NCI-H1105 (cell line): Measurements from ENCODE around the gene CD38.
"Not testable (repeated sequence)": the region's sequence is repeated elsewhere in the genome, so short reads cannot be mapped to it uniquely, and the experiment has no call there.

Source experiments
- DNase-seq: peaks from one replicate; lab custom pipeline; 2025; lab: John Stamatoyannopoulos, UW

CD38 gene

DNA sequence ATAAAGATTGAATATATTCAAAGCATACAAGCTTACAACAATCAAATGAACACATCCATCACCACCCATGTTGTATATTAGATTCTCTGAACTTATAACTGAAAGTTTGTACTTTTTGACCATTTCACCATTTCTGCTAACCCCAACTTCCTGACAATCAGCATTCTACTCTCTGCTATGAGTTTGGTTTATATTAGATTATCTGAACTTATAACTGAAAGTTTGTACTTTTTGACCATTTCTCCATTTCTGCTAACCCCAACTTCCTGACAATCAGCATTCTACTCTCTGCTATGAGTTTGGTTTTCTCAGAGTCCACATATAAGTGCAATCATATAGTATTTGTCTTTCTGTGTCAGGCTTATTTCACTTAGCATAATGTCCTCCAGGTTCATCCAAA, 15.7 kb upstream of the CD38 start:
- not testable (repeated sequence) for DNase-seq

GRCh38 chr4:15765391-15765790, 12.7 kb upstream of the CD38 start:
- DNase-seq = no peak

DNA sequence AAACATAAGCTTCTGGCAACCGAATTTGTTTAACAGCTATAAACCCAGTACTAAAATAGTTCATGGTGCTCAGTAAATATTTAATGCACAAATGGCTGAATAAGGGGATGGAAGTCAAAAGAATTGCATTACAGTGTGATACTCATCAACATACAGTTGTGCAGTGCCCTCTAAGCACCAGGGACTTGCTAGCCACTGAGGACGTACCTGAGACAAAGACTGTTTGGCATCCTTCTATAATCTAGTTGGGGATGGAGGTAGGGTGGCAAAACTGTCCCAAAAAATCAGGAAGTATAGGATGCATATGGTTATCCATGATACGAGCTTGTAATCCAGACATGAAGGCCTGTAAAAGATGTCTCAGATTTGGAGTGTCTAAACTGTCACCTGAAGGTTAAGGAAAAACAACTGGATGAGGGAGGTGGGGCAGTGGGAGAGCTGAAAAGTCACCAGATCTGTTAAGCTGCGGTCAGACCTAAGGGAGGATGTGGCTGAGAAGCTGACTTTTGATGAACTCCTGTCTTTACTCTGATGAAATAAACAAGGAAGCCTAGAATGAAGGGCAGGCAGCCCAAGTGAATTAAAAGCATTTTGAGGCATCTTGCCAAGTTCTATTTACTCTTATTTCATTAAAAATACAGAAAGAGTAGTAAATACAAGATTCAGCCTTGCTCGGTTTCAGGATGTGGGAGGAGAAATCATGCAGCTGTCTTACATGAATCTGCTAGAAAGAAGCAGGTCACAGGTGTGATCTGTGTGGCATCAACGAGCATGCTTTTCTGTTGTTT, 12.0 kb upstream of the CD38 start:
- no peak for DNase-seq

DNA sequence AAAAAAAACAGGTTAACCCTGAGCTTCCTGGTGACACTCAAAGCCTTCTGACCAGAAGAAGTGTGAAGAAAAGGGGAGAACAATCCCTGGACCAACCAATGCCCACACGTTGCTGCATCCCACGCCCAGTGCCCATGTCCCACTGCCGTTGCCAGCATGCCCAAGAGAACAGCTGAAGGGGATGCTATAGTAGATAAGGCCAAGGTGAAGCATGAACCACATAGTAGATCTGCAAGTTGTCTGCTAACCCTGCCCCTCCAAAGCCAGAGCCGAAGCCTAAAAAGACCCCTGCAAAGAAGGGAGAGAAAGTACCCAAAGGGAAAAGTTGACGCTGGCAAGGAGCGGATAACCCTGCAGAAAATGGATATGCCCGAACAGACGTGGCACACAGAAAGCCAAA, 11.3 kb upstream of the CD38 start:
- no peak for DNase-seq

DNA sequence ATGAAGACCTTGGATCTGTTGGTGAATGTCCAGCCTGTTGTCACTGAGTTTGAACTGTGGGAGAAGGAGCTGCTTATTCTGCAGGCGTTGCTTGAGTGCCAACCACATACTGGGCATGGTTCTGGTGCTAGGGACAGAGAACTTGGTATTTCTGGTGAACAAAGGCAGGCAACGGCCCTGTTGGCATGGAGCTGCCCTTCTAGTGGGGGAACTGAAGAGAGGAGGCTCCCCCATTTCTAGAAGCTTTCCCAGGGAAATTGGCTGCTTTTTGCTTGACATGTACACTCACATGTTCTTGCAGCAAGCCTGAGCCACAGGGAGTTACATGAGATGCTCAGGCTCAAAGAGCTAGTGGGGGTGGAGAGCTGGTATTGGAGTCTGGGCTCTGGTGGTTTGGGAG, 8.9 kb upstream of the CD38 start:
- no peak for DNase-seq

DNA sequence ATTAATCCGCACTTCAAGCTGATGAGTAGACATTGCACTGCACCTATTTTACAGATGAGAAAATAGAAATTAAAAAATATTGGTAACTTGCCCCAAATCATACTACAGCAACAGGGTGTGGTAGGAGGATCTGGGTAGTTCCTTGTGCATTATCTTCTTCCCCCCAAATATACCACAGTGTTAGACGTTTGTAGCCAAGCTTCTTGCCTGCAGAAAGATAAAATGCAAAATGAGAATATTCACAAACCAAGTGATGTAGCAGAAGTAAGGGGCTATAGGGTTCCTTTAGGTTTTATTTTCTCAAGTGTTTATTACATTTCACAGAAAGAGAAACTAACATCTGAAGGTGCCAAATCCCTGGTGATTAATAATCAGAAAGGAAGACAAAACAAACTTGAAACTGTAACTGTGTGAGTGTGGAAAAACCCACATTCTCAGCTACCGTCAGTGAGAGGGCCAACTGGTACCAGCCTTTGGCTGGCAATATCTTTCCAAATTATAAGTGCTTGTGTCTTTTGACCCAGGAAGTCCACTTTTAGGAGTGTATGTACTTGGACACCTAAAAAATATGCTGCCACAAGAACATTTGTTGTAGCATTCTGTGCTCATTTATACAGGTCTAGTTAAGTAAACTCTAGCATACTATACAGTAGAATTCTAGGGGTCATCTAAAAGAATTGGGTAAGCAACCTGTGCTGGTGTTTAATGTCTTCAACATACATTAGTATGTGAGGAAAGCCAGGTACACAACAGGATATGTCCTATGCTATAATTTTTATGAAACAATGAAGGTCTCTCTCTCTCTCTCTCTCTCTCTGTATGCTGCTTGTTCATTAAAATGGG, 6.7 kb upstream of the CD38 start:
- DNase-seq = no peak

DNA sequence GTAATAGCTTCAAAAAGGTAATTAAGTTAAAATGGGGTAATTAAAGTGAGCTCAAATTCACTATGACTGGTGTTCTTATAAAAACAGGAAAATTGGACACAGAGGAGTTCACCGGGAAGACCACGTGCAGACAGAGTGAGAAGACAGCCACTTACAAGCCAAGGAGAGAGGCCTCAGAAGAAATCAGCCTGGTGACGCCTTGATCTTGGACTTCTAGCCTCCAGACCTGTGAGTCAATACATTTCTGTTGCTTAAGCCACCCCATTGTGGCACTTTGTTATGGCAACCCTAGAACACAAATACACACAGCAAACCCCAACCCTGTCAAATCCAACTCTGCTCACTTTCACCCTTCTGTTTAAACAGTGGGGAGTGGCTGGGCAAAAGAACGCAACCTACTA, 4.1 kb upstream of the CD38 start:
- no peak for DNase-seq

GRCh38 chr4:15776871-15777648, 1.1 kb upstream of the CD38 start:
- no peak for DNase-seq

DNA sequence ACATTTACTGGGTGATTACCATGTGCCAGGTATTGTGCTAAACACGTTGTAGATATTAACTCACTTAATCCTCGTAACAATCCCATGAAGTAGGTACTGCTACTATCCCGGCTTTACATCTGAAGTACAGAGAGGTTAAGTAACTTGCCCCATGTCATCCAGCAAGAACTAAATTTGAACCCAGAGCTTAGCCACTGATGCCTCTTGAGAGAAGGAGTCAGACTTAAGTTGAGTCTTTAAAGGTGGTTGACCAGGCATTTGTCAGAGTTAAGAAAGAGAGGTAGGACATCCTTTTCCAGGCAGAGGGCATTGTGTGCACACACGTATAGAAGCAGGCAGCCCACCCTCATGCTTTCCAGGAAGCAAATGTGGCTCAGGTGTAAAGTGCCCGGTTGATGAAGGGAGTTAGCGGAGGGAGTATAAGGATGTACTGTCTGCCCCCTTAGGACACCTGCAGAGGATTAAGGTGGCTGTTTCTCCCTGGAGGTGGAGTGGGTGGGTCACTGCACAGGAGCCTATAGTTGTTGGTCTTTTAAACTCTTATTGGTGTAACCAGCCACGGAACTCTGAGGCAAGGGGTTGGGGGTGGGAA, 335 bp upstream of the CD38 start:
- DNase-seq = no peak

GRCh38 chr4:15779306-15779705, 1.2 kb downstream of the CD38 start:
- no peak for DNase-seq

GRCh38 chr4:15779809-15780208, 1.7 kb downstream of the CD38 start:
- DNase-seq = no peak

DNA sequence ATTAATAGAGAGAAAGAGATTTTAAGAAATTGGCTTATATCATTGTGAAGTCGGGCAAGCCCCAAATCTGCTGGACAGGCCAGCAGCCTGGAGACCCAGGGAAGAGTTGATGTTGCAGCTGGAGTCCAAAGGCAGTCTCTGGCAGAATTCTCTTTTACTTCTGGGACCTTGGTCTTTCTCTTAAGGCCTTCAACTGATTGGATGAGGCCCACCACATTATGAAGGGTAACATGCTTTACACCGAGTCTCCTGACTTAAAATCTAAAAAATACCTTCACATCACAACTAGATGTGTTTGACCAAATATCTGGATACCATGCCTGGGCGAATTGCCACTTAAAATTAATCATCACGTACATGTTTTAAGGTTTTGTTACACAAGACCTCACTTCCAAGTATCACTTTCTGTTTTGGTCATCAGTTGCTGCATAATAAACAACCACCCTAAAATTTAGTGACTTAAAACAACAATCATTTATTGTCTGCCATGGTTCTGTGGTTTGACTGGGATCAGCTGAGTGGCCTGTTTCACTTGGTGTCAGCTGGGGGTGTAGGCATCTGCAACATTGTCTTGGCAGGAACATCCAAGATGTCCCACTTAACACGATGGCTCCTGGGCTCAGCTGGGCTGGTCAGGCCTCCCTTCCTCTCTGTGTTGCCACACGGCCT, 3.4 kb downstream of the CD38 start:
- no peak for DNase-seq

DNA sequence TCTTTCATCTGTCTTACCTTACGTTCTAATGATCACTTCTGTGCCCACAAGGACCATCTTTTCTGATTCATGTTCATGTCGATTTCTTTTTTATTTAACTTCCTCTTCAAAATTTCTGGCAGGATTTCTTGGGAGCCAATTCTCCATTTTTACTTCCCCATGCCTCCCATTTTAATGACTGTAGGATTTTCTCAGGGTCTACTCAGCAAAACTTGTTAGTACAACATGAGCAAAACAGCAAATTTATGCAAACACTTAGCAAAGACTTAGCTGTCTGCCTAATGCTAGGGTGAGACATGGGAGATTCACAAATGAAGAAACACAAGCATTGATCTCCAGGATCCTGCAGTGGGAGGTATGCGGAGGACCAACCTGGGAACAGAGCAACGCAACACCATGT, 5.5 kb downstream of the CD38 start:
- no peak for DNase-seq

DNA sequence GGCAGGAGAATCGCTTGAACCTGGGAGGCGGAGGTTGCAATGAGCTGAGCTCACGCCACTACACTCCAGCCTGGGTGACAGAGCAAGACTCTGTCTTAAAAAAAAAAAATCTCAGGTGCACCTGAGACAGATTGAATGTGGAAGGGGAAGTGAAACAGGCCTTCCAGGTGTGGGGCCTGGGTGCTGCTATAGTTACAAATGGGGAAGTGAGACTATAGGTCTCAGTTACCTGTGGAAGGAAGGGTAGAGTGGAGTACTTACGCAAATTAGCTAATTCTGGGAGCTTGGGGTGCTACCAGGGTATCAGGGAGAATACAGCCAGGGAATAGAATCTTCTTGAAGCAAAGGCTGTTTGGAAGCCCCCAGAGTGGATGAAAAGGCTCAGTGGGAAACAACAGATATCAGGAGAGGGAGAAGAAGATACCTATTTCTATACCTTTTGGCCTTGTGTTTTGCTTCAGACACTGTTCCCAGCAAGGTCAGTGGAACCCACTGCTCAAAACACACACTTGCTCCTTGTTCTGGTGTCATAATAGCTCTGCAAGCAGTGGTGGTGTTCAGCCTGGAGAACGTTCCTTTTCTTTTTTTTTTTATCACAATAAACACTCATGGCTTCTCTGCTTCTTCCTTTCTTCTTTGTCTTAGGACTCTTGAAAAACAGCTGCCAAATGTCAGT, 7.0 kb downstream of the CD38 start:
- no peak for DNase-seq

GRCh38 chr4:15786743-15787142, 8.6 kb downstream of the CD38 start:
- DNase-seq = no peak

GRCh38 chr4:15792974-15793373, 14.8 kb downstream of the CD38 start:
- DNase-seq = no peak

GRCh38 chr4:15793506-15794363, 15.6 kb downstream of the CD38 start:
- DNase-seq = no peak

DNA sequence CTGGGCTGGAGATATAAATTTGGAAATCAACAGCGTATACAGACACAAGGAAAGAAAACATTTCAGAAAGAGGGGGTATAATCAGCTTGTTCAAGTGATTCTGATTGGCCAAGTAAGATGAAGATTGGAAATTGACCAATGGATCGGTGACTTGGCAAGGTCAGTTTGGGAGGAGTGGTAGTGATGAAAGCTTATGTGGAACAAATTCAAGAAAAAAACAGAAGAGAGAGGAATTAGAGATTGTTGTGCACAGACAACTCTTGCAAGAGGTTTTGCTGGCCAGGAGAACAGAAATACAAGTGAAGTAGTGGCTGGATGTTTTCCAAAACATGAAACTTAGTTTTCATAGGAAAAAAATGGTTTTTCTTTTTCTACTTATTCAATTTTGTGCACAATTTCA, 16.3 kb downstream of the CD38 start:
- DNase-seq = no peak

GRCh38 chr4:15794905-15795304, 16.8 kb downstream of the CD38 start:
- DNase-seq = no peak

GRCh38 chr4:15797320-15797719, 19.2 kb downstream of the CD38 start:
- no peak for DNase-seq
